Measurements from ENCODE around the gene TERB1.

TERB1 gene

GRCh38 chr16:66741950-66742808, 59.2 kb downstream of the TERB1 start:
- no peak for DNase-seq

DNA sequence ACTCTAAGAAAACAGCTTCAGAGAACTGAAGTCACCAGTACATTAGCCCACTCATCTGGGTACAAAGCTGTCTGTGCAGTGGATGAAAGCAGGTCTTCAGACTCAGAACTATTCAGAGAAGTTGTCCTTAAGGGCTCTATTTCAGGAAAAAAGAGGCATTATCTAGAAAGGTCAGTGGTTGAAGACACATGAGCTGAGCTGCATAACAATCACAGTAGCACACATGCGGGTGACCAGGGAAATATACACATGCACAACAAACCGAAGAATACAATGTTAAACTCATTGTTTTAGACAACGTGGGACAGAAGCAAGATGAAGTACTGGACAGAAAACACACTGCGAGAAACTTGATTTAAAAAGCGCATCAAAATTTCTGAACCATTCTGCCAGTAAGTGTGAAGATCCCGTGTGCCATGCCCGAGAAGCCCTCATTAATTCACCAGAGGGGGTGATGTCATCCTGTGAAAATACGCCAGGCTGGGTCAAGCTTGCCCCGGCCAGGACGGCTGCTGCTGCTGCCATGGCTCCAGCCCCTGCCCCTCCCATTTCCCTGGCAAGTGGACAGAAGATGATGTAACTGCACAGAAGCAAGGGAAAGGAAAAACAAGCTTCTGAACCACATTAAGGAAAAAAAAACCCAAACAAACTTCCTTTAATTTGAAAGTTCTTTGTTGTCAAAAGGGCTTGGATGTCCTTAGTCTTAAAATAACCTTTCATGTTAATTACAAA, 60.0 kb downstream of the TERB1 start:
- no peak for DNase-seq

- DNase-seq: no peak
Measured at GRCh38 chr16:66740533-66740932, 60.9 kb downstream of the TERB1 start.

DNA sequence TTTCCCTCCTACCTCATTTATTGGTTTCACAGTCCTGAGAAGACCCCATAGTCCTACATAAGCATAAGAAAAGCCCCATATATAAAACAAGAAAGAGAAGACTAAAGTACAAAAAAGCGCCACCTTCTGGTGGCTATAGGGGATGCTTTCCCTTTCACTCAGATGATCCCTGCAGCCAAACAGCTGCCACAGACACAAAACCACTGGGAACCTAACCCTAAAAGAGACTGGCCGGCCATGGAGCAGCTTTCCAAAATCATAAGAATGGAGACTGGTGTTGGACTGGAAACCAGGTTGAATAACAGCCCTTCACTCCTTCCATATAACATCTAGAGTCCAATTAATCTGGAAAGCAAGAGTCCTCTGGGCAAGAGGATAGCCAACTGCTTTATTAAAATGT, 61.4 kb downstream of the TERB1 start:
- DNase-seq: peak in 3 of 5 donors; percentile 6 to 43 (median 19)

GRCh38 chr16:66735891-66736290, 65.5 kb downstream of the TERB1 start:
- DNase-seq: no peak

GRCh38 chr16:66731101-66731500, 70.3 kb downstream of the TERB1 start:
- no peak for DNase-seq

GRCh38 chr16:66728804-66729203, 72.6 kb downstream of the TERB1 start:
- no peak for DNase-seq

DNA sequence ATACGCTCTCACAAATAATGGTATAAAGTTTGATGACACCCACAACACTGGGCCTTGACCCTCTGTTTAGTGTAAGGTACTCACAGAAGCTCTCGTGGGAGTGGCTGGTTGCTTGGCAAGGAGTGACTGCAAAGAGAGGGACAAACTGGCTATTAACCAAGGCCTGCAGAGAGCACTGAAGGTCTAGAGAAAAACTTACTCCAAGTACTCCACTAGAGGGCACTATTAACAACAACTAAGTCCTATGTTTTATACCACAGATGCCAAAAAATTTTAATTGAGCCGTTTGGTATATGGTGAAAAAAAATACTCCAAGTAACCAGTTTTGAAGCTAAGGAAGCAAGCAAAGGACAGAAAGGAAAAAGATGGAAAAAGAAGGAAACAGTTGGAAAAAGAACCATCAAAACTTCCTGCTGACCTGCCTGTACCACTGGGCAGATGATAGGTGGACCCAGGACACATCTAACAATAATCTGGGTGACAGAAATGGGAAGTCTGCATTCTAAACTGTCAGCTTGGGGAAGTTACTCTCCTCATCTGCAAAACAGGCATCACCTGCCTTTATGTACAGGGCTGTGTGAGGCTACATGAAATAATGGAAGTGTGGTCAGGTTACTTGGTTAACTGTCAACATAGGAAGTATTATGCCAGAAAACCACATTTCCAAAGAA, 73.1 kb downstream of the TERB1 start:
- peak in 1 of 5 donors; percentile 49 for DNase-seq

DNA sequence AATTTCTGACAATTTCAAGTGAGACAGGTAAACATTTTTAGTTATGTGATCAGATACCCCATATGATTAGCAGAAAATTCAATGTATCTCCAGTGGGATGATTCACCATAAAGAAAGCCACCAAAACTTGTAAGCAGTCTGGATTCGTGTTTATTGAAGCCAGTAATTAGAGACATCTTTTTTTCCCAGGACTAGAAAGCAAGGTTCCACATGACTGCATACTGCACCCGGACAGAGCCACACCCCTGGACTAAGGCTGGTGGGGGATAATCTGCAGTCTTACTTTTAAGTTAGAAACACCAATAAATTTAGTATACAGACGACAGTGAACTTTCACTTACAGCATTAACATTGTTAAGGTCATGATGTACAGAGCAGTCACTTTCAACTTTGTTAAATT, 80.6 kb downstream of the TERB1 start:
- DNase-seq: no peak

DNA sequence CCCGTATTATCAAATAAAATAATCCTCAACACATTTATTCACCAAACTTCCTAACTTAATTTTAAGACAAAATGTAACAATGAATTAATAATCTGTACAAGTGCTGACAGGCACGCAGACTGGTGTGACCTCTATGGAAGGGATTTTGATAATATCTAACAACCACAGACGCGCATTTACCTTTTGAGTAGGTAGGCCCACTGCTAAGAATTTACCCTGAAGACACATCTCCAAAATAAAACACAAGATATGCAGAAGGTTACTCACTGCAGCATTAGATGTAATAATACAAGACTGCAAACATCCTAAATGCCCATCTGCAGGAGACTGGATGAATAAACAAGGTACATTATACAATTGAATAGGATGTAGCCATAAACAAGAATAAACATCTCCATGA, 82.1 kb downstream of the TERB1 start:
- DNase-seq: no peak

DNA sequence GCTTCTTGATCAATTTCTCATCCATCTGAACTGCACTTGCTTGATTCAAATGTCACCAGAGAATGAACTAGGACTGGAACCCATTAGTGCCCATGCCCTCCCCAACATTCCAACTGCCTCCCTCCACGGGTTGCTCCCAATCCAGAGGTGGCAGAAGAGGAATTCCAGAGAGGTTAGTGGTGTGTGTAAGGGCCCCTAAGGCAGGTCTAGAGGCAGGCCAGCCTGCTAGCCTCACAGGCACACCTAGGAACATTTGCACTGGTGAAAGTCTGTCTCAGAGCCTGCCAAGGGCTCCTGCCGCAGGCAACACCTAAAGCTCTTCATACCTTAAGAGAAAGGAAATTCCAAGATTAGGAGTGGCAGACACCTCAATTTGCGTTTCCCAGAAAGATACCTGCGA, 83.6 kb downstream of the TERB1 start:
- DNase-seq: no peak

DNA sequence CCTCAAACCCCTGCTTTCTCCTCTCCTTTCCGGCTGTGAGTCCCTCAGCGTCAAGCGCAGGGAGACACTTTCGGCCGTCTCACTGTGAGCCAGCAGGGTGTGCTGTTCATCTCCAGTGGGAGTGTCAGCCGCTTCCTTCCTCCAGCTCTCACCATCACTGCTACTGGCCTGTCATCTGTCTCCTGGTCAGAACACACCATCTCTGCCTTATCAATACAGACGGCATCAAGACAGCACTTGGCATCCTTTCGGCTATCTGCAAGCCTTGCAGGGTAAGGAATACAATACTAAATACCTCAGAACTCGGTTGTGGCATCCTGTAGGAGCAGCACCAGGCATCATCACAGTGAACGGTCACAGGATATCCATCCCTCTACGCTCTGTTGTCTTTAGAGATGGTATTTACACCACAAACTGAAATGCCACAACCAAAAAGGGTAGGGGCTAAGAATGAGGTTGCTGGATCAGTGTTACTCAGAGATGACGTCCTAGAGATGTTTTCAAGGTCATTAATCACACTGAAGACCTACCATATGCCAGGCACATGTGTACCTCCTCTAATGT, 84.2 kb downstream of the TERB1 start:
- DNase-seq: no peak

- DNase-seq: no peak
Measured at GRCh38 chr16:66714654-66715307, 86.6 kb downstream of the TERB1 start.

GRCh38 chr16:66714062-66714461, 87.3 kb downstream of the TERB1 start:
- no peak for DNase-seq

DNA sequence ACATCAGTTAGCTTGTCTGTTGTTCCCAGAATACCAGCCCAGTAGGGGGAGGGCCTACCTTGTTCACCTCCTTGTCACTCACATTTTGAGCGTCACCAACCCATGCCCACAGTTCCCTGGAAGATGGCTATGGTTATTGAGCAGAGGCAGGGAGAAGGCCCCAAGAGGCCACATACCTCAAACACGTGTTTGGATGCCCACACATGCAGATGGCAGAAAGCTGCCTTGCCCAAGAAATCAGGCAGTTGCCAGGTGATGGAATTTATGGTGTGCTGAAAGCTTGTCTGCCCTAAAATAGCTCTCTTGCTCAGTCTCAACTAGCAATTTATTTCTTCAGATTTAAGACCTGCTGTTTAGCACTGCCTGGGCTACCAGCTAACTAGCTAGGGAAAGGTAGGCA, 88.3 kb downstream of the TERB1 start:
- no peak for DNase-seq

DNA sequence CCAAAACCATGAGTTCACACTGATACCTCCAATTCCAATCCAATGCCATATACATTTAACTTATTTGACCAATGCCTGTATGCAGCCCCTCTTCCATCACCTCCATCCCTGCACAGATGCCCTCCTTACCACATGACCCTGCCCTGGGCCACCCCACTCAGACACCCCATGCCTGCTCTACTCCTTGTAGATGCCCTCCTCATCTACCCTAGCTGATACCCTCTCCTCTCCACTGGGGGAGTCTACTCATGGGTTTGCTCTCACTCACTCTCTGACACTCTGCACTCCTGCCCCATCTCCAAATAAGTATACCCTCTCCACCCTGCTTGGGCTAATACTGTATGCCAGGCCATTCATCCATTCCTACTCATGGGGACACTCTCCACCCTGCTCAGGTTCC, 88.9 kb downstream of the TERB1 start:
- no peak for DNase-seq

DNA sequence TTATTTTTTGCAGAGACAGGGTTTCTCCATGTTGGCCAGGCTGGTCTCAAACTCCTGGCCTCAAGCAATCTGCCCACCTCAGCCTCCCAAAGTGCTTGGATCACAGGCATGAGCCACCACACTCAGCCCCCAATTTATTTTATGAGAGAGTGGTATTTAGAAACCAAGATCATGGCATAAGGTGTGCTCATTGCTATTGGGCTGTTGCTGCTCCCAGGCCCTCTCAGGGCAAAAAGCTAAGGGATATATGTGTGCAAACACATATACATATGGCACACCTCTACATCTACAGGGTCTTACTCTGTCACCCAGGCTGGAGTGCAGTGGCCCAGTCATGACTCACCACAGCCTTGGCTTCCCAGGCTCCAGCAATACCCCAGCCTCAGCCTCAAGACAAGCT, 89.8 kb downstream of the TERB1 start:
- DNase-seq: no peak

GRCh38 chr16:66706506-66706880, 94.9 kb downstream of the TERB1 start:
- no peak for DNase-seq

- no peak for DNase-seq
Measured at GRCh38 chr16:66705790-66706505, 95.4 kb downstream of the TERB1 start.

Measured in T-helper 1 cell (primary cell).